WTC11 (cell line): ENCODE measurements around the gene NUB1. TPM values are rescaled to one million over a fixed set of nuclear protein-coding genes. Genes with fewer than 3 reads are reported as not detected.

Experiments
- ATAC-seq: fragments of 200-7000 bp; cut with Tn5 transposase; 2 replicates; pipeline ENCODE4 v1.10.0; 2021; ENCODE audit warnings: mild to moderate bottlenecking, moderate library complexity
- CTCF ChIA-PET: fragments of 300-600 bp; sonication (Branson Sonifier 250); formaldehyde crosslinking; loops from one replicate; lab custom pipeline; 2021; ENCODE audit warnings: antibody characterized with exemption; lab: Charles Lee
- POLR2A ChIA-PET: fragments of 350-600 bp; sonication (Branson Sonifier 250); formaldehyde crosslinking; loops from one replicate; lab custom pipeline; 2021; ENCODE audit warnings: antibody characterized with exemption; lab: Charles Lee
- DNase-seq: peaks from one replicate; pipeline ENCODE4 v3.0.0; 2021; ENCODE audit warnings: low spot score
- H3K27ac Mint-ChIP-seq: 2 replicates; pipeline ENCODE4 v1.8.0; 2021; ENCODE audit warnings: mixed read lengths
- H3K27me3 Mint-ChIP-seq: 2 replicates; pipeline ENCODE4 v1.8.0; 2021; ENCODE audit warnings: low read depth, mild to moderate bottlenecking, moderate library complexity, mixed read lengths
- H3K36me3 Mint-ChIP-seq: 2 replicates; pipeline ENCODE4 v1.8.0; 2021; ENCODE audit warnings: mixed read lengths
- H3K4me1 Mint-ChIP-seq: 2 replicates; pipeline ENCODE4 v1.8.0; 2022; ENCODE audit warnings: mixed read lengths
- H3K4me3 Mint-ChIP-seq: 2 replicates; pipeline ENCODE4 v1.8.0; 2021; ENCODE audit warnings: mild to moderate bottlenecking, moderate library complexity, mixed read lengths
- H3K9me3 Mint-ChIP-seq: 2 replicates; pipeline ENCODE4 v1.8.0; 2021; ENCODE audit warnings: mixed read lengths
- ATF2 ChIP-seq: sonication (generic); formaldehyde crosslinking; IDR thresholded peaks from 2 replicates; pipeline ENCODE4 v1.8.1; 2022; ENCODE audit warnings: low read depth, missing genetic modification reagents, borderline replicate concordance
- CDX4 ChIP-seq: fragments of 250-450 bp; sonication (Bioruptor Pico); IDR thresholded peaks from 2 replicates; pipeline ENCODE4 v1.9.0; 2021; ENCODE audit warnings: moderate library complexity, mild to moderate bottlenecking, inconsistent platforms, borderline replicate concordance
- CREB1 ChIP-seq: sonication (generic); formaldehyde crosslinking; IDR thresholded peaks from 2 replicates; pipeline ENCODE4 v1.8.0; 2023; ENCODE audit warnings: mild to moderate bottlenecking, missing genetic modification reagents
- E2F1 ChIP-seq: sonication (generic); formaldehyde crosslinking; IDR thresholded peaks from 2 replicates; pipeline ENCODE4 v1.8.0; 2022; ENCODE audit warnings: mild to moderate bottlenecking, missing genetic modification reagents
- E2F5 ChIP-seq: sonication (generic); formaldehyde crosslinking; IDR thresholded peaks from 2 replicates; pipeline ENCODE4 v1.8.1; 2022; ENCODE audit warnings: mild to moderate bottlenecking, moderate library complexity, missing genetic modification reagents
- ELF4 ChIP-seq: sonication (generic); formaldehyde crosslinking; IDR thresholded peaks from 2 replicates; pipeline ENCODE4 v1.8.1; 2022; ENCODE audit warnings: low read depth, mild to moderate bottlenecking, moderate library complexity, missing genetic modification reagents
- GABPB1 ChIP-seq: sonication (generic); formaldehyde crosslinking; IDR thresholded peaks from 2 replicates; pipeline ENCODE4 v1.8.1; 2023; ENCODE audit warnings: mild to moderate bottlenecking, missing genetic modification reagents
- HMGA2 ChIP-seq: fragments of 250-450 bp; sonication (Bioruptor Pico); IDR thresholded peaks from 2 replicates; pipeline ENCODE4 v1.4.0; 2021; ENCODE audit warnings: mild to moderate bottlenecking, moderate library complexity
- IRF2 ChIP-seq: sonication (generic); formaldehyde crosslinking; IDR thresholded peaks from 2 replicates; pipeline ENCODE4 v1.8.0; 2022; ENCODE audit warnings: low read depth, missing genetic modification reagents, borderline replicate concordance
- JAZF1 ChIP-seq: fragments of 250-450 bp; sonication (Bioruptor Pico); IDR thresholded peaks from 2 replicates; pipeline ENCODE4 v1.9.0; 2021; ENCODE audit warnings: moderate library complexity, mild to moderate bottlenecking, inconsistent platforms
- MAX ChIP-seq: sonication (generic); formaldehyde crosslinking; IDR thresholded peaks from 2 replicates; pipeline ENCODE4 v1.8.0; 2022; ENCODE audit warnings: mild to moderate bottlenecking, missing genetic modification reagents
- MYBL2 ChIP-seq: sonication (generic); formaldehyde crosslinking; IDR thresholded peaks from 2 replicates; pipeline ENCODE4 v1.8.1; 2023; ENCODE audit warnings: mild to moderate bottlenecking, moderate library complexity, missing genetic modification reagents
- NFE2L1 ChIP-seq: sonication (generic); formaldehyde crosslinking; IDR thresholded peaks from 2 replicates; pipeline ENCODE4 v1.8.1; 2023; ENCODE audit warnings: missing genetic modification reagents
- NR3C1 ChIP-seq: sonication (generic); formaldehyde crosslinking; conservative IDR thresholded peaks from 2 replicates; pipeline ENCODE4 v1.8.1; 2023; ENCODE audit warnings: low read depth, mild to moderate bottlenecking, missing genetic modification reagents
- PREB ChIP-seq: sonication (generic); formaldehyde crosslinking; IDR thresholded peaks from 2 replicates; pipeline ENCODE4 v1.8.1; 2022; ENCODE audit warnings: mild to moderate bottlenecking, missing genetic modification reagents, moderate library complexity, borderline replicate concordance
- PRRX2 ChIP-seq: fragments of 250-450 bp; sonication (Bioruptor Pico); IDR thresholded peaks from 2 replicates; pipeline ENCODE4 v1.8.0; 2021; ENCODE audit warnings: mild to moderate bottlenecking
- RELA ChIP-seq: sonication (generic); formaldehyde crosslinking; IDR thresholded peaks from 2 replicates; pipeline ENCODE4 v1.8.1; 2022; ENCODE audit warnings: missing genetic modification reagents, mild to moderate bottlenecking, borderline replicate concordance
- RORB ChIP-seq: fragments of 250-450 bp; sonication (Bioruptor Pico); IDR thresholded peaks from 2 replicates; pipeline ENCODE4 v1.9.0; 2021; ENCODE audit warnings: mild to moderate bottlenecking
- SOX15 ChIP-seq: fragments of 250-450 bp; sonication (Bioruptor Pico); IDR thresholded peaks from 2 replicates; pipeline ENCODE4 v1.9.0; 2021; ENCODE audit warnings: mild to moderate bottlenecking
- TP53 ChIP-seq: sonication (generic); formaldehyde crosslinking; IDR thresholded peaks from 2 replicates; pipeline ENCODE4 v1.8.1; 2023; ENCODE audit warnings: mild to moderate bottlenecking, missing genetic modification reagents
- USF1 ChIP-seq: sonication (generic); formaldehyde crosslinking; IDR thresholded peaks from 2 replicates; pipeline ENCODE4 v1.8.0; 2022; ENCODE audit warnings: mild to moderate bottlenecking, missing genetic modification reagents
- ZBTB21 ChIP-seq: sonication (generic); formaldehyde crosslinking; IDR thresholded peaks from 2 replicates; pipeline ENCODE4 v1.8.1; 2023; ENCODE audit warnings: mild to moderate bottlenecking, missing genetic modification reagents, borderline replicate concordance
- ZNF121 ChIP-seq: sonication (generic); formaldehyde crosslinking; IDR thresholded peaks from 2 replicates; pipeline ENCODE4 v1.8.0; 2023; ENCODE audit warnings: missing genetic modification reagents
- ZNF219 ChIP-seq: sonication (generic); formaldehyde crosslinking; IDR thresholded peaks from 2 replicates; pipeline ENCODE4 v1.8.0; 2023; ENCODE audit warnings: missing genetic modification reagents, mild to moderate bottlenecking, borderline replicate concordance
- ZNF281 ChIP-seq: sonication (generic); formaldehyde crosslinking; IDR thresholded peaks from 2 replicates; pipeline ENCODE4 v1.8.0; 2023; ENCODE audit warnings: mild to moderate bottlenecking, missing genetic modification reagents
- ZNF671 ChIP-seq: fragments of 250-450 bp; sonication (Bioruptor Pico); IDR thresholded peaks from 2 replicates; pipeline ENCODE4 v1.8.0; 2021; ENCODE audit warnings: mild to moderate bottlenecking
- total RNA-seq: library from RNA; stranded (reverse); gene quantifications from 3 replicates; pipeline ENCODE4 v1.2.3, GENCODE V29; 2021

The NUB1 gene
- total RNA-seq, 1 experiment from 2014 or later = 38.3 TPM

- H3K9me3 Mint-ChIP-seq = no peaks in the 10 kb centered on the region
- TF ChIP-seq JAZF1 (CRISPR knock-in tag) (no peak), MYBL2 (no peak), MAX (CRISPR knock-in tag) (no peak), GABPB1 (no peak), NFE2L1 (CRISPR knock-in tag) (no peak), SOX15 (CRISPR knock-in tag) (no peak), ZNF281 (no peak), CDX4 (no peak), IRF2 (CRISPR knock-in tag) (no peak), ELF4 (no peak), ZNF219 (CRISPR knock-in tag) (no peak), ZBTB21 (CRISPR knock-in tag) (no peak), ZNF671 (CRISPR knock-in tag) (no peak), USF1 (no peak), HMGA2 (no peak)
- peaks cover 17% of the 10 kb centered on the region for H3K27me3 Mint-ChIP-seq
- peaks cover 21% of the 10 kb centered on the region for H3K36me3 Mint-ChIP-seq
- H3K27ac Mint-ChIP-seq = no peak overlapping the region; the same call in 1 of the 2 replicates
- ATAC-seq = no peak
- ChIA-PET CTCF (no interaction called here), POLR2A (no interaction called here)
- peaks cover 12% of the 10 kb centered on the region for H3K4me1 Mint-ChIP-seq
- no peak overlapping the region for H3K4me3 Mint-ChIP-seq
- no peak for DNase-seq
Observed at GRCh38 chr7:151378496-151379192, 37.0 kb downstream of the NUB1 start.

- Mint-ChIP-seq H3K36me3 (peaks cover 21% of the 10 kb centered on the region), H3K27me3 (peaks cover 22% of the 10 kb centered on the region), H3K4me3 (no peak overlapping the region)
- TF ChIP-seq ZNF121 (CRISPR knock-in tag) (no peak), PREB (CRISPR knock-in tag) (no peak), CDX4 (no peak), ZBTB21 (CRISPR knock-in tag) (no peak), RELA (CRISPR knock-in tag) (no peak), E2F5 (CRISPR knock-in tag) (no peak), NR3C1 (CRISPR knock-in tag) (no peak), CREB1 (no peak), PRRX2 (CRISPR knock-in tag) (no peak), E2F1 (CRISPR knock-in tag) (no peak), ATF2 (CRISPR knock-in tag) (no peak), SOX15 (CRISPR knock-in tag) (no peak), MYBL2 (no peak), RORB (no peak), TP53 (CRISPR knock-in tag) (no peak)
- TF ChIP-seq, all 79 proteins: peak for 0
- Mint-ChIP-seq H3K27ac (no peak overlapping the region; the same call in 1 of the 2 replicates), H3K4me1 (peaks cover 12% of the 10 kb centered on the region), H3K9me3 (no peaks in the 10 kb centered on the region)
- ChIA-PET CTCF (no interaction called here), POLR2A (no interaction called here)
- no peak for DNase-seq
- ATAC-seq = no peak
Observed at GRCh38 chr7:151379193-151379520, 37.5 kb downstream of the NUB1 start.
